Endothelial cell (in vitro differentiated cells): Measurements from ENCODE around the gene LRRC71. TPM values are rescaled to one million over a fixed set of nuclear protein-coding genes. Genes with fewer than 3 reads are reported as not detected.
A peak's percentile ranks its signal among the peaks of the same experiment; 100 is the strongest.

ENCODE experiments used
- DNase-seq: peaks from one replicate; pipeline ENCODE4 v3.0.0; 2021; ENCODE audit warnings: low spot score
- H3K27ac Mint-ChIP-seq: one replicate; pipeline ENCODE4 v1.8.0; 2021; ENCODE audit warnings: mixed read lengths, inconsistent platforms; ENCODE audit not compliant: unreplicated experiment
- H3K27me3 Mint-ChIP-seq: one replicate; pipeline ENCODE4 v1.8.0; 2021; ENCODE audit warnings: mild to moderate bottlenecking, moderate library complexity, mixed read lengths, inconsistent platforms; ENCODE audit not compliant: unreplicated experiment
- H3K36me3 Mint-ChIP-seq: one replicate; pipeline ENCODE4 v1.8.0; 2021; ENCODE audit warnings: mild to moderate bottlenecking, low read depth, mixed read lengths, inconsistent platforms; ENCODE audit not compliant: unreplicated experiment
- H3K4me1 Mint-ChIP-seq: one replicate; pipeline ENCODE4 v1.8.0; 2021; ENCODE audit warnings: mild to moderate bottlenecking, mixed read lengths, inconsistent platforms; ENCODE audit not compliant: unreplicated experiment
- H3K4me3 Mint-ChIP-seq: one replicate; pipeline ENCODE4 v1.8.0; 2021; ENCODE audit warnings: mild to moderate bottlenecking, mixed read lengths, inconsistent platforms; ENCODE audit not compliant: unreplicated experiment
- H3K9me3 Mint-ChIP-seq: one replicate; pipeline ENCODE4 v1.8.0; 2021; ENCODE audit warnings: mixed read lengths, inconsistent platforms; ENCODE audit not compliant: unreplicated experiment
- total RNA-seq: library from RNA; stranded (reverse); fragmentation: NEBNext Ultra II Directional; extraction: Animal tissue kit (Norgen Biotek cat#: 25700); gene quantifications from one replicate; pipeline ENCODE4 v1.2.1, GENCODE V29; 2021; ENCODE audit not compliant: unreplicated experiment
- TF ChIP-seq, protein P1 (sequence below): fragments of 200-600 bp; sonication (generic); IDR thresholded peaks from one replicate; pipeline ENCODE4 v1.5.0; 2021; ENCODE audit warnings: antibody characterized with exemption; ENCODE audit not compliant: unreplicated experiment

Gene LRRC71
- total RNA-seq, 1 donor from 2014 or later = 0.95 TPM

DNA sequence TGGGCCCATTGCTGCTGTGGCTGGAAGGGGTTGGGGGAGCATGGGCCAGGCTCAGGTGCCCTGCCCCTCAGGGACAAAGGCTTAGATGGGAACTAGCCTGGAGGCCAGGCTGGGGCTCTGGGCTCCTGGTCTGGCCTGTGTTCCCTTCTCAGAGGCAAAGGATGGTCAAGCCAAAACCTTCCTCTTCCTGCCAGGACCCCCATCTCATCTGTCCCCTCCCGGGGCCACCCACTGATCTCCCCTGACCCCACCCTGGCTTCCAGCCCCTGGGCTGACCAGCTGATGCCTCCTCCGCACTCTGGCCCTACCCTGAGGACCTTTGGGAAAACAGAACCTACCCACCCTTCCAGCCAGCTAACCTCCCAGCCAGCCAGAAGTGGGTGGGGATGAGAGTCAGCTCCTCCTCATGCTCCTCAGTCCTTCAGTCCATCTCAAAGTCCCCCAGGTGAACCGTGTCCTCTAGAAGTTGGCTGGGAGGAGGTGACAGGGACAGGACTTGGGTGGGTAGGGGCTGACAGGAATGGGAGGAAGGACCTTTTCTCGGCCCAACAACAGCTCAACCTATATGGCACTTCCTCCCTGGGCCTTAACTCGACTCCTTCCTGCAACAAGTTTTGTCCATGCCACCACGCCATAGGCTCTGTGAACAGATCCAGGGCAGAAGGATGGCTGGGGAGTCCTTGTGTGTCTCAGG lies 19.4 kb upstream of the LRRC71 start:
- peaks cover 73% of the 10 kb centered on the region for H3K4me1 Mint-ChIP-seq
- TF ChIP-seq, protein P1, sequence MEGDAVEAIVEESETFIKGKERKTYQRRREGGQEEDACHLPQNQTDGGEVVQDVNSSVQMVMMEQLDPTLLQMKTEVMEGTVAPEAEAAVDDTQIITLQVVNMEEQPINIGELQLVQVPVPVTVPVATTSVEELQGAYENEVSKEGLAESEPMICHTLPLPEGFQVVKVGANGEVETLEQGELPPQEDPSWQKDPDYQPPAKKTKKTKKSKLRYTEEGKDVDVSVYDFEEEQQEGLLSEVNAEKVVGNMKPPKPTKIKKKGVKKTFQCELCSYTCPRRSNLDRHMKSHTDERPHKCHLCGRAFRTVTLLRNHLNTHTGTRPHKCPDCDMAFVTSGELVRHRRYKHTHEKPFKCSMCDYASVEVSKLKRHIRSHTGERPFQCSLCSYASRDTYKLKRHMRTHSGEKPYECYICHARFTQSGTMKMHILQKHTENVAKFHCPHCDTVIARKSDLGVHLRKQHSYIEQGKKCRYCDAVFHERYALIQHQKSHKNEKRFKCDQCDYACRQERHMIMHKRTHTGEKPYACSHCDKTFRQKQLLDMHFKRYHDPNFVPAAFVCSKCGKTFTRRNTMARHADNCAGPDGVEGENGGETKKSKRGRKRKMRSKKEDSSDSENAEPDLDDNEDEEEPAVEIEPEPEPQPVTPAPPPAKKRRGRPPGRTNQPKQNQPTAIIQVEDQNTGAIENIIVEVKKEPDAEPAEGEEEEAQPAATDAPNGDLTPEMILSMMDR = no peak
- peaks cover 22% of the 10 kb centered on the region for H3K27me3 Mint-ChIP-seq
- no peaks in the 10 kb centered on the region for H3K9me3 Mint-ChIP-seq
- peak overlapping the region; percentile 56 for H3K4me3 Mint-ChIP-seq
- DNase-seq = no peak
- peaks cover 21% of the 10 kb centered on the region for H3K36me3 Mint-ChIP-seq
- H3K27ac Mint-ChIP-seq = peak overlapping the region; percentile 41

DNA sequence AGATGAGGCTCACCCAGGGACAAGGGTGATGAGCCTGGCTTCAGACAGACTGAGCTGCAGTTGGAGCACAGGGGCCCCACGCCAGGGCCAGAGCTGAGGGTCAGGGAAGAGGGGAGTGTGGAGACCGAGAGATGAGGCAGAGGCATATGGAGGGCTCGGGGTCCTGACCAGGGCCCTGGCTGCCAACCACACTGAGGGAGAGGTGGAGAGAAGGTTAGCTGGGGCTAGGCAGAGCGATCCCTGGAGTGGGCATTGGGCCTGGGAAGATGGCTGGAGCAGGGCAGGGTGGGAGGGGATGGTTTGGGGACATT lies 18.9 kb upstream of the LRRC71 start:
- peaks cover 21% of the 10 kb centered on the region for H3K36me3 Mint-ChIP-seq
- H3K27me3 Mint-ChIP-seq = peaks cover 22% of the 10 kb centered on the region
- no peak for DNase-seq
- H3K4me3 Mint-ChIP-seq = peak overlapping the region; percentile 56
- peaks cover 68% of the 10 kb centered on the region for H3K4me1 Mint-ChIP-seq
- no peaks in the 10 kb centered on the region for H3K9me3 Mint-ChIP-seq
- H3K27ac Mint-ChIP-seq = peak overlapping the region; percentile 41
- TF ChIP-seq, protein P1 = no peak

DNA sequence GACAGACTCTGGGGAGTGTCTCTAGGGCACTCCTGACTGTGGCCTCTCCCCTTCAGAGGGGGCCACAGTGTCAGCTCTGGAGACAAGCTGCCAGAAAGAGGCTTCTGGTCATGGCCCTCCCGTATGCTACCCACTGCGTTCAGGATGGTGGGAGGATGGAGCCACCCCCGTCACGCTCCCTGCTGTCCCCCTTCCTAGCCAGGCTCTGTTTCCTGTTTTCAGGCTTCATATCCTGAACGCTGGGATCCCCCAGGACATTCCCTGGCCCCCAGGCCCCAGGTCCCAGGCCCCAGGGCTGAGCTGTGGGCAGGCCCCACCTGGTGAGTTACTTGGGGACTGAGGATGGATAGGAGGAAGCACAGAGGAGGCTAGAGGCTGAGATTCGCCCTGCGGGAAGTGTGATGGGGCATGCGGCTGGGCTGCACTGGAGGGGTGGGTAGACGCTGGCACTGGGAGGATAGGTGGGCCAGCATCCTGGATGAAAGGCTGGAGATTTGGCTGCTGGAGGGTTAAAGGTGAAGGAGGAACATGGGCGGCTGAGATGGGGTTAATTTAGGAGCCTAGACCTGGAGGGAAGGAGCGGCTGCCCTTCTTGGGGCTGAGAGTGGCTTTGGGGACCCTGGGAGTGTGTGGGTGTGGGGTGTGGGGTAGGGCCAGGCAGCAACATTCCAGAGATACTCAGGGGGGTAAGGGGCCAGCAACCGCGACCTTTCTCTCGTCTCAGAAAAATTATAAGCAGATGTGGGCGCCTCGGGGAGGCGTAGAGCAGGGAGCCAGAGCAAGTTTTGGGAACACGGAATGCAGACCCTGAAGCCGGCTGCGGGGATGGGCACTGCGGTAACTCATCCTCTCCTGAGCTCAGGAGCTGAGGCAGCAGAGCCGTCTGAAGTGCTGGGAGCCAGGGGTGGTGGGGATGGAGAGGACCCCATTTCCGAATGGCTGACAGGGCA lies 18.2 kb upstream of the LRRC71 start:
- peaks cover 26% of the 10 kb centered on the region for H3K36me3 Mint-ChIP-seq
- DNase-seq = no peak
- TF ChIP-seq, protein P1 = no peak
- H3K27ac Mint-ChIP-seq = peak overlapping the region; percentile 57
- H3K4me1 Mint-ChIP-seq = peaks cover 69% of the 10 kb centered on the region
- no peaks in the 10 kb centered on the region for H3K9me3 Mint-ChIP-seq
- H3K27me3 Mint-ChIP-seq = peaks cover 20% of the 10 kb centered on the region
- H3K4me3 Mint-ChIP-seq = no peak overlapping the region

DNA sequence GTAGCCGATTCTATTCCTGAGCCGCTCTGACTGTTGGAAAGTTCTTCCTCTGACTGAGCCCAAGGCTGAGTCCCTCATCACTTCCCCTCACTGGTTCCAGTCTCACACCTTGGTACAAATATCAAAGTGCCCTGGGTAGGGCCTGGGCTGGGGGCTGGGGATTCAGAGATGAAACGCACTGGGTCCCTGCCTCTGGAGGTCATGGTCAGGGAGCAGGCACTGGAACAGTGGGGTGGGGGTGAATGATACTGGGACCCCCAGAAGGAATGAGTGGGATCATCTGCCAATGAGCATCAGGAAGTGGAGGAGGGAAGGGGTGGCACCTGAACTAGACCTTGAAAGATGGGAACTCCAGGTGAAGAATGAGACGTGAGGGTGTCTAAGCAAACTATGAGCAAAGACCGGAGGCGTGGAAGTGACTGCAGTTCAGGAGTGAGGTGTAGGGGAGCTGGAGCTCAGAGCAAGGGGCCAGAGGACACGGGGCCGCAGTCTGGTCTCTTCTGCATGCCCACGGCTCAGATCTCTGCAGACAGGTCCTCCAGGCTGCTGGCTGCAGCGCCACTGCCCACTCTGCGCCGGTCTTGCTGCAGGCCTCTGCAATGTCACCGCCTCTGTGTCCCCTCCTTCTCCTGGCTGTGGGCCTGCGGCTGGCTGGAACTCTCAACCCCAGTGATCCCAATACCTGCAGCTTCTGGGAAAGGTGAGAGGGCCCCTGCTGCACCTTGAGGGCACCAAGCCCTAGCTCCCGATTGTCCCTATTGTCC lies 16.9 kb upstream of the LRRC71 start:
- peaks cover 16% of the 10 kb centered on the region for H3K27me3 Mint-ChIP-seq
- DNase-seq = no peak

More for the DNA sequence above, 16.9 kb upstream of the LRRC71 start:
- H3K9me3 Mint-ChIP-seq = no peaks in the 10 kb centered on the region
- peaks cover 26% of the 10 kb centered on the region for H3K36me3 Mint-ChIP-seq
- H3K4me3 Mint-ChIP-seq = peak overlapping the region; percentile 66
- TF ChIP-seq, protein P1 = no peak
- no peak overlapping the region for H3K27ac Mint-ChIP-seq
- H3K4me1 Mint-ChIP-seq = peaks cover 58% of the 10 kb centered on the region
